ENCODE results near the gene PLA2G4A. TPM values are rescaled to one million over a fixed set of nuclear protein-coding genes. Genes with fewer than 3 reads are reported as not detected.

Gene PLA2G4A
- total and polyA plus RNA-seq, 7 donors, result 3.2 to 51.0 (median 17.2) TPM

GRCh38 chr1:187009320-187009719 is 180.6 kb downstream of the PLA2G4A start:
- Histone ChIP-seq H3K27me3 (no peaks in the 10 kb centered on the region), H3K36me3 (no peaks in the 10 kb centered on the region), H3K9me3 (no peaks in the 10 kb centered on the region), H3K27ac (no peak overlapping the region), H3K4me3 (no peak overlapping the region), H3K4me1 (no peaks in the 10 kb centered on the region)
- no peak for DNase-seq
- intact Hi-C loops (cut with DNase I), result no loop called here
- 43 to 75% methylated on average over 2 of the region's 2 CpGs for WGBS, 2 donors
- TF ChIP-seq POLR2AphosphoS5 (IDR thresholded peaks at IDR 0.05) (no peak), CTCF (IDR thresholded peaks at IDR 0.05) (no peak), POLR2A (IDR thresholded peaks at IDR 0.05) (no peak), EP300 (IDR thresholded peaks at IDR 0.05) (no peak)

GRCh38 chr1:187010571-187011309 is 182.0 kb downstream of the PLA2G4A start:
- Histone ChIP-seq H3K36me3 (no peaks in the 10 kb centered on the region), H3K9me3 (no peaks in the 10 kb centered on the region), H3K4me1 (no peaks in the 10 kb centered on the region), H3K27ac (no peak overlapping the region), H3K27me3 (no peaks in the 10 kb centered on the region), H3K4me3 (no peak overlapping the region)
- no peak for DNase-seq
- TF ChIP-seq POLR2A (IDR thresholded peaks at IDR 0.05), result no peak
- no peak for TF ChIP-seq CTCF (IDR thresholded peaks at IDR 0.05)
- TF ChIP-seq POLR2AphosphoS5 (IDR thresholded peaks at IDR 0.05), result no peak
- WGBS, 2 donors, result 72 to 81% methylated on average over 4 of the region's 4 CpGs
- intact Hi-C loops (cut with DNase I), result no loop called here

GRCh38 chr1:187013582-187014200 is 184.9 kb downstream of the PLA2G4A start:
- 71 to 84% methylated on average over 5 of the region's 5 CpGs for WGBS, 2 donors
- H3K9me3 ChIP-seq, result no peaks in the 10 kb centered on the region
- no peaks in the 10 kb centered on the region for H3K27me3 ChIP-seq
- no peaks in the 10 kb centered on the region for H3K36me3 ChIP-seq
- no peak overlapping the region for H3K4me3 ChIP-seq
- no peak for DNase-seq
- no peak for TF ChIP-seq EP300 (IDR thresholded peaks at IDR 0.05)
- TF ChIP-seq POLR2A (IDR thresholded peaks at IDR 0.05), result no peak
- intact Hi-C loops (cut with DNase I), result no loop called here
- no peak overlapping the region for H3K27ac ChIP-seq
- no peaks in the 10 kb centered on the region for H3K4me1 ChIP-seq

GRCh38 chr1:187018291-187018690 is 189.5 kb downstream of the PLA2G4A start:
- DNase-seq, result no peak
- Histone ChIP-seq H3K4me3 (no peak overlapping the region), H3K4me1 (no peaks in the 10 kb centered on the region), H3K9me3 (no peaks in the 10 kb centered on the region), H3K36me3 (no peaks in the 10 kb centered on the region), H3K27ac (no peak overlapping the region), H3K27me3 (no peaks in the 10 kb centered on the region)
- intact Hi-C loops (cut with DNase I), result no loop called here
- TF ChIP-seq EP300 (IDR thresholded peaks at IDR 0.05) (no peak), POLR2A (IDR thresholded peaks at IDR 0.05) (no peak), POLR2AphosphoS5 (IDR thresholded peaks at IDR 0.05) (no peak), CTCF (IDR thresholded peaks at IDR 0.05) (no peak)

- no peak for TF ChIP-seq POLR2A (IDR thresholded peaks at IDR 0.05)
- no peak for TF ChIP-seq CTCF (IDR thresholded peaks at IDR 0.05)
- no peak for TF ChIP-seq POLR2AphosphoS5 (IDR thresholded peaks at IDR 0.05)
- TF ChIP-seq EP300 (IDR thresholded peaks at IDR 0.05), result no peak
Observed at GRCh38 chr1:187027253-187027652, 198.5 kb downstream of the PLA2G4A start.

More at GRCh38 chr1:187027253-187027652, 198.5 kb downstream of the PLA2G4A start:
- intact Hi-C loops (cut with DNase I), result no loop called here
- no peak overlapping the region for H3K4me3 ChIP-seq
- no peaks in the 10 kb centered on the region for H3K27me3 ChIP-seq
- H3K4me1 ChIP-seq, result no peaks in the 10 kb centered on the region
- H3K9me3 ChIP-seq, result peaks cover 0 to 7% (median 3%) of the 10 kb centered on the region in 4 donors
- DNase-seq, result no peak
- H3K27ac ChIP-seq, result no peak overlapping the region
- WGBS, 2 donors, result 83 to 87% methylated on average over 1 of the region's 1 CpG
- no peaks in the 10 kb centered on the region for H3K36me3 ChIP-seq

Data from sigmoid colon (tissue), 7 donors.